Bone marrow (tissue), 2 donors: ENCODE measurements around the gene TP53BP2.
"Not testable (repeated sequence)": the region's sequence is repeated elsewhere in the genome, so short reads cannot be mapped to it uniquely, and the experiment has no call there.

Experiments
- DNase-seq, 2 donors: peaks; one replicate each; lab custom pipeline; 2025; lab: John Stamatoyannopoulos, UW

The TP53BP2 gene

DNA sequence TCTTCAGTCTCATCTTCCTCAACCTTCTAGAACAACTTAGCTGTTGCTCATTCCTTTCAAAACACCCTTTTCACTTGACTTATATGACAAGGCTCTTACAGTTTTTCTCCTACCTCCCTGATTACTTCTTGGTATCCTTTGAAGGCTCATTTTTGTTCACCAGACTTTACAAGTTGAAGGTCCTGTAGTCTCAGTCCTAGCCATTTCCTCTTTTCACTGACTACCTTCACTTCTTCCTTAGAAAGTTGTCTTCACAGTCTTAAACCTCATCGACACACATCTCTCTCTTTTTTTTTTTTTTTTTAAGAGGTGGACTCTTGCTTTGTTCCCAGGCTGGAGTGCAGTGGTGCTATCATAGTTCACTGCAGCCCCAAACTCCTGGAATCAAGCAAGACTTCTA is 6.6 kb upstream of the TP53BP2 start:
- no peak for DNase-seq

DNA sequence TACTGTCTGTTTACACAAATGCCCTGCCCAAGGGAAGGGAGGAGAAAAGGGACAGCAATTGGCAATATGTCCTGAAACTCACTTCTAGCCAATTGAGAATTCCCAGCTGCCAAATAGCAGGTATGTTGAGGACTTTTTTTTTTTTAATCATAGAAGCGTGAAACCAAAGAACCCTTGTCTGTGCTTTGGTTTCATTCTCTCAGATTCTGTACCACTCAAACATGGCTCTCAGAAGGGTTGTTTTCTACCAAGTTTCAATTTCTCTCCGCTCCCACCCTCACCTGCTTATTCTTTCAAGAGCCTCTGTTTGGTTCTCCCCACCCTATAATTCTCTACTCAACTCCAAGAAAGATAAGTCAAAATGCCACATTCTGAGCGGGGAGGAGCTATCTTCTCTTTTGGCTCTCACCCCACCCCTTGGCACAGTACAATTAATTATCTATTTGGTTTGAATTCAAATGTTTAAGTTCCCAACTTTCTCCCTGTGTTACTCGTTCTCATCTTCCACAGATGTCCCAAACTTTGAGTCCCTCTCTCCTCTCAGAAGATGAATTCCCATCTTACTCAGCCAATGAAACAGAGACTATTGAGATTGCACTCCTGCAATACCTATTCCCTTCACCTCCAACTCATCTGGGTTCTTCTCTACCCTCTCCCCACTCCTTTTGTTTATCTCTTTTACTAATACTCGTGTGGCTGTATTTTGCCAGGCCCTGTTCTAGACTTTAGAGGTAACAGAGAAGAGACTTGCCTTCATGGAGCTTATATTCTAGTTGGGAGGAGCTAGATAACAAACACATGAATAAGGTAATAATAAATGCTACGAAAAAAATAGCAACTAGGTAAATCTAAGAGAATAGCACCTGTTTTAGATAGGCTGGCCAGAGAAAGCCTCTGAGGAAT is 3.9 kb upstream of the TP53BP2 start:
- DNase-seq = no peak

DNA sequence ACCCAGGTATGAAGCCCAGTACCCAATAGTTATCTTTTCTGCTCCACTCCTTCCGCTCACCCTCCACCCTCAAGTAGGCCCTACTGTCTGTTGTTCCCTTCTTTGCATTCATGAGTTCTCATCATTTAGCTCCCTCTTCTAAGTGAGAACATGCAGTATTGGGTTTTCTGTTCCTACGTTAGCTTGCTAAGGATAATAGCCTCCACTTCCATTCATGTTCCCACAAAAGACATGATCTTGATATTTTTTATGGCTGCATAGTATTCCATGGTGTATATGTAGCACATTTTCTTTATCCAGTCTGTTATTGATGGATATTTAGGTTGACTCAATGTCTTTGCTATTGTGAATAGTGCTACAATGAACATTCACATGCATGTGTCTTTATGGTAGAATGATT is 2.8 kb upstream of the TP53BP2 start:
- no peak for DNase-seq

DNA sequence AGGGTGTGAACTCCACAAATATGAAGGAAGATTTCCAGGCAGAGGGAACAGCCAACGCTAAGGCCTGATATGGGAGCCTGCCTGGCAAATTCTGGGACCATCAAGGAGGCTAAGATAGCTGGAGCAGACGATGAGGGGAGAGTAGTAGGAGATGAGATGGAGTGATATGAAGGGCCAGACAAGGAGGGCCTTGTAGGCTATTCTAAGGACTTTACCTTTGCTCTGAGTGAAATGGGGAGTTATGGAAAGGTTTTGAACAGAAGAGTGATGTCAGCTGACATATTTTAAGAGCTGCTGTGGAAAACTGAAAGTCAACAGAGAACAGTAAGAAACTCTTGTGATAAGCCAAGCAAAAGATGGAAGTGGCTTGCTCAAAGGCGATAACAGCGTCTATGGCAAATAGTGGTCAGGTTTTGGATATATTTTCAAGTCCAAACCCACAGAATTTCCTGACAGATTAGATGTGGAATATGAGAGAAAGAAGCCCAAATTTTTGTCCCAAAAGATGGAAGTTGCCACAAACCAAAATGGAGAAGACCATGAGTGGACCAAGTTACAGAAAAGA is 2.1 kb upstream of the TP53BP2 start:
- no peak for DNase-seq

DNA sequence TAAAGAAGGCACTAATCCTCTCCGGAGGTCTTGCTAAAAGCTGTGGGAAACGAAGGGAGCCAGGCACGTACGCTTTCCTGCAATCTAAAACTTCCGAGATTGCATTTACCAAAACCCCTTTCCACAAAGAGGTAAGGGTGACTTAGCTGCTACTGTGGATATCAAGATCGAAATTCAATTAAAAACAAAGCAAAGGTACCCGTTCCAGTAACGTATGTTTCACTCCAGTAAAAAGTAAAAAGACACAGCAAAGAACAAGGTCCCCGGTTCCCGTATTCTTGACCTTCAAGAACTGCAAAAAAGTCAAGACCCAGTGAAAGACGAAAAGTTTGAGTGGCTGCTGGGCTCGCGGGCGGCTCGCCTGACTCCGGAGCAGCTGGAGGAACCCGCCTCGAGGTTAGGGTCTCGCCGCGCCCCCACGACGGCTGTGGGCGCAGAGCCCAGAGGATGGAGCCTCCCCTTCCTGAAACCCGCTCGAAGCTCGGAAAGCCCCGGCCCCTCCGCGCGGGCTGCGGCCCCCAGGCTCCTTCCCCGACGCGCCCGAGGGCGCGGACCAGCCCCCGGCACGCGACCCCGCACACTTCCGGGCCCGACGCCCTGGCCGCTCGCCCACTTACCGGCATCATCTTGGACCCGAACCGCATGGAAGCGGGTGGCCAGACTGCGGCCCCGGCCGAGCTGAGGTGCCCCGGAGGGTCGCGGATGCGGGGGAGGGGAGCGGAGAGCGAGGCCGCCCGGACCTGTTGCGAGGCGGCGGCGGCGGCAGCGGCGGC is 524 bp downstream of the TP53BP2 start:
- DNase-seq = peak in 1 of 2 donors; percentile 55

DNA sequence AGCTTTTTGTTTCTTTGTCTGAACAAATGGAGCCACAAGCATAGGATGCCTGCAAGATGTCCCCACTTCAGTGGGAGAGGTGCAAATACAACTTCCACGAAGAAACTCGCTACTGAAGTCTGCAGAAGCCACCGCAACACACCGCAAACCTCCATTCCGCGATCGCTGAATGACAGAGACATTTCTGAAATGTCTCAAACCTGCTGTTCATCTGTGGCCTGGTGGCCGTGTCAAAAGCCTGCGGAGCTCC is 1.0 kb downstream of the TP53BP2 start:
- DNase-seq = peak in 1 of 2 donors; percentile 26

DNA sequence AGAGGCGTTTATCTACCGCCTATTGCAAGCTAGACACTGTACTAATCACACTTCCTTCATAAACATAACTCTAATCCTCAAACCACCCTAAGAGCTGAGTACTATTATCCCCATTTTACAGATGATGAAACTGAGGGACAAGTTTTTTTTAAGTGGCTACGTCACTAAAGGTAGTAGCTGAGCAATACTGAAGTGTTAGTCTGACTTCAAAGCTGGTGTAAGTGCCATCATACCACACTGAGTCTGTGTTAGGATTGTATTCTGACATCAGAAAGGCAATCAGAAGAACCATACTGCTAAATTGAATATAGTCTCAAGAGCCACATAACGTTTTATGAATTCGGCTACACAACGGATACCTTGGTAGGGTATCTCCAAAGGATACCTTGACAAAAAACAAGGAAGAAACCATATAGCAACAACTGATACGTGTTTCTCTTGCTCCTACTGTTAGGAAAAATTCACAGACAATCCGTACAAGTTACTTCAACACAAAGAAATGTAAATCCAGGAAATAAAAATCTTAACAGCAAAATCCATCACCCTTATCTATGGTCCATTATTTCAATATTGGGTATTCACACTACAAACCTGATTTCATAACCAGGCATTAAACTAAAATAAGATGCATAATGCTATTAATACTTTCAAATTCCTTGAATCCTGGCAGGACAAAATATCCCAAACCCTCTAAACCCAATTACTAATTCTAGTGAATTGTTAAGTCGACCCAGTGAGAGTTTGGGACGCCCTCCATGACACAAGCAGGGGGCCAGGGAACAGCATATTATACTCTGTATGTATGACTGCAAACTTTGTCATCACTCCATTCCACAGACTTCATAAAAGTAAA is 1.6 kb downstream of the TP53BP2 start:
- no peak for DNase-seq

DNA sequence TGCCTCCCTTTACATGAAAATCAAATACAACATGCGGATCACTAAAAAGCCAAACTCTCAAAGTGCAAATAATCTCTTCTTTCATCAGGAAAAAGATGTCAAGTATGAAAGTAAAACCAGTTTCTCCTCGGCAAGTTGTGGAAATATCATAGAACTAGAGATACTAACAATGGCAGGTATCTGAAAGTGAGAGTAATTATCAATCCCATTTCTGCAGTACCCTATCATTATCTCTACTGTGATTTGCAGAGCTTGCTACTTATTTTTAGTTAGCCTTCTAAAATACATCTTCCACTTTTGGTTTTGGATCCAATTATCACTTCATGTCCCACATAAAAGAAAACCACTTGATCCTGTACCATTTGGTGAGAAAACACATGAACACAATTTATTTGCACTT is 3.0 kb downstream of the TP53BP2 start:
- no peak for DNase-seq

DNA sequence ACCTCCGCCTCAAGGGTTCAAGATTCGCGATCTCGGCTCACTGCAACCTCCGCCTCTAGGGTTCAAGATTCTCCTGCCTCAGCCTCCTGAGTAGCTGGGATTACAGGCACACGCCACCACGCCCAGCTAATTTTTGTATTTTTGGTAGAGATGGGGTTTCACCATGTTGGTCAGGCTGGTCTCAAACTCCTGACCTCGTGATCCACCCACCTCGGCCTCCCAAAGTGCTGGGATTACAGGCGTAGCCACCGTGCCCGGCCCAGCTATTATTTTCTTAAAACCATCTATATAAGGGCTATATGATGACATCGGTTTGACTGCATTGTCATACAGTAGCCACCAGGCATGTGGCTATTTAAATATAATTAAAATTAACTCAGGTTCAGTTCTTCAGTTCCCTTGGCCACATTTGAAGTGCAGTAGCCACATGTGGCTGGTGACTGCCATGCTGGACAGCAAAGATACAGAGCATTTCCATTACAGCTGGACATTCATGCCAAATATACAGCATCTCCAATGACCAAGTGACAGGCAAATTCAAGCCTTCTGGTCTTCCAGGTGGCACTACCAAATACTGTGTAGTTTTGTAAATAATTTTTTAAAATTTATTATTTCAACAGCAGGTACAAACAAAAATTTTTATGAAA is 3.6 kb downstream of the TP53BP2 start:
- DNase-seq = not testable (repeated sequence)

DNA sequence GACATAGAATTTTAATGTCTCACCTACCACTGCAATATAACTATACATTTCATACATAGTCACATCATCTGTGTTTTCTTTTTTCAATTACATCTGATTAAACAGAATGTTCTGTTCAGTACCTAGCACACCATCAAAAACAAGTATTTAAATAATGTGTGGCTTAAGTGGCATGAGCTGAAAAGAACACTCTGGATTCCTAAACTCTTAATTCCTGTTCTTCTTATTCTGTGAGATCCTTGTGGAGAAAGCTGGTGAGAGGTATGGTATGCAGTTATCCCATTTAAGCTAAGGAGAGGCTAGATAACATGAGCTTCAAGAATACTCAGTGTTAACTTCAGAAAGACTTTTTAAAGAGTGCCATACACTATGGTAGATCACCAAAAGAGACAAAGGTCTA is 5.5 kb downstream of the TP53BP2 start:
- DNase-seq = no peak

DNA sequence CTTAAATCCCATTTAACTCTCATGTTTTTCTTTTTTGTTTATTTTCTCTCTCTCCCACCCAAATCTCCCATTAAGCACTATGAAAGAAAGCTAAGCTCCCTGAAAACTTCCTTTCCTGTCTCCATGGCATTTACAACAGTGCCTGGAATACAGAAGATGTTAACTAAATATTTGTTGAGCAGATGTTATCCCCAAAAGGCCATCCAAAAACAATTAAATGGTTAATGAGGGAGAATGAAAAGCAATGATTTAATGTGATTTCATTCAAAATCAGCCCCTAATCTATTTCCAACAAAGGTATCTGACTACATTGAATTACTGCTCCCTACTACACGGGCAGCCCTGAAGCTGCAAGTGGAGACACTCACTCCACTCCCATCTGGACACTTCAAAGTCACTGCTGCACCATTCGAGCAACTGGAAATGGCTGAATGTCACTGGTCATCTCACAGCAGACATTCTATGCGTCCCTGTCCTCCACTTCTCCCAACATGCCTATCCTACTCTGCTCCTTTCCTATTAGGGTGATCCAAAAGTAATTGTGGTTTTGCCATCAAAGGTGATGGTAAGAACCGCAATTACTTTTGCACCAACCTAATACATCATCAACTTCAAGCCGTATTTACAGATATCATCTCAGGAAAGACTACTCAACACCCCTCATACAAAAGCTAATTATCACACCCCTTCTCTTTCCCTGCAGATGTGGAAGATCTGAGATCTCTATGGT is 7.5 kb downstream of the TP53BP2 start:
- no peak for DNase-seq

DNA sequence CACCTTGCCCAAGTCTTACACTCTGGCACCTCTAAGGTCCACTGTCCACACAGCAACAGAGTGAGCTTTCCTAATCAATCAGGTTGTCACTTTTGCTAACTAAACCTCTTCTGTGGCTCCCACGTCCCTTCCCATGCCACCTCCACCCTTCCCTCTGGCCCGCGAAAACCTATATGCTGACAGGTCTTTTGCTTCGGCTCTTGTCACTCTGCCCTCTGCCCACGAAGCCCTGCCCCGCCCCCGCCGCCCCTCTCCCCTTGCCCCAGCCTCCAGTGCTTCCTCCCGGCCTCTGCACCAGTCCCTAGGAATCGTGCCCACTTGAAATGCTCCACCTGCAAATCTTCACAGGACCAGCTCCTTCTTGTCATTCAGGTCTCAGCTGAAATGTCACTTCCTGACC is 8.1 kb downstream of the TP53BP2 start:
- no peak for DNase-seq

DNA sequence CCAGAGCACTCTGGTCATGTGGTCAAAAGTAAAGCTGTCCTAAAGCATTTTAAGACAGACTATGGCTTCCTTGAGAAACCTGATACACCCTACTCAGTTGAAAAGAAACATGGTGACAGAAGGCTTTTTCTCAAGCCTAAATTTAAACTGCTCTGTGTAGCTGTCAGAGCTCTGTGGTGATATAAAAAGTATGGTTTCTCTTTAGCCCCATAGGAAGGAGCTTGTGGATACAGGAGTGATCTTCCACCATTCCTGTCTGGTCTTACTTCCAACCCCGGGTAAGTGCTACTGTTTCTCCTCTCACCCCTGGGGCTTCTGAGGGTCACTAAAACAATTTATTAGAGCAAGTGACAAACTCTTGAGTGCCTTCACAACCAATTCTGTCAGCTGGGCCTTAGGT is 8.5 kb downstream of the TP53BP2 start:
- no peak for DNase-seq

DNA sequence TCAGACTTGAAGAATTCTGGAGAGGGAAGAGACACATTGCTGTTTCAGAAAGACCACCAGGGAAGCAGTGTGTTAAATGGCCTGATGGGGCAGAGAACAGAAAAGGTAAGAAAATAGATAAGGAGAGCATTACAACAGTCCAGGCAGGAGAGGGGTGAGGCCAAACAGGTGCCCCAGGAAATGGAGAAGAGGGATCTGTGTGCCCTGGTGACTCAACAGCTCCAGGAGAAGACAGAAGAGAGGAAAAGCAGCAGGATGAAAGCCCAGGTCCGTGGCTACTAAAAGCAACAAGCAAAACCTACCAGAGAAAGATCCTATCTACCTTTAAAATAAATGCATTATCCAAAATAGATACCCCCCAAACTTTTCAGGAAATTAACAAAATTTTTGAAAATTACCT is 9.2 kb downstream of the TP53BP2 start:
- no peak for DNase-seq

DNA sequence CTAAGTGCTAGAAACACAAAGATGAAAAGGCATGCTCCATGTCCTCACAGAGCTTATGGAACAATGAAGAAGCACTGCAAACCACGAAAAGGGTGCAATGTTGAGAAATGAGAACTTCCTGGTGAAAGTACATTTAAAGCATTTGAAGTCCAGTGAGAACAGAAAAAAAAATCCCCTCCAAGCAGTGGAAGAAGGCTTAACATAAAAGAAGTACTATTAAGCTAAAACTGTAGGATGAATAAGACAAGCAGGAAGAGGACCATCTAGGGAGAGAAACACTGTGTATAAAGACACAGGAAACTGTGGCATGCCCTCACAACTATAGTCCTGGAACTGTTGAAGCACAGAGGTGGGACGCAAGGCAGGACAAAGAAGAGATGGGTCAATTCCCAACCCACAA is 10.0 kb downstream of the TP53BP2 start:
- peak in 1 of 2 donors; percentile 38 for DNase-seq

DNA sequence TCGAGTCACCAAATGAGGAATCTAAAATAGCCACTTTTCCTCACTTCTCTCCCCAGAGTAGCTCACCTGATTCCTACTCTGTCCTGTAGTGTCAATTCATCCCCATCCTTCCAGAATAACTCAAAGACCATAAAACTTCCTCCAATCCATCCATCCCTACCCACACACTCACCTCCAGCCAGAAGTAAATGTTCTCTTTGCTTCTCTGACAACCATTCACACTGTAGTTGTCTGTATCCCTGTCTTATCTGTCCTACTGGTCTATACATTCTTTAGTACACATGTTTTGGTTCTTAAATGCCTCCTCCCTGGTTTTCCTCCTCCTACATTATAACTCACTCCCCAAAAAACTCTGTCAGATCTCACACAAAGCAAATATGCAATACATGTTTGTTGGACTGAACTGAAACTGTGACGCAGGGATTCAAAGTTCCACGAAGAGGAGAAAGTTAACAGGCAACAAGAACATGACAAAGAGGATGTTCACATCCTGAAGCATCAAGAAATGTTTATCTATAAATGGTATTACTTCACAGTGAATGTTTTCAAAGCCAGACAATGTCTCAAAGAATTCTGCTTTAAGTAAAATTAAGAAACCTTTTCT is 11.0 kb downstream of the TP53BP2 start:
- no peak for DNase-seq

DNA sequence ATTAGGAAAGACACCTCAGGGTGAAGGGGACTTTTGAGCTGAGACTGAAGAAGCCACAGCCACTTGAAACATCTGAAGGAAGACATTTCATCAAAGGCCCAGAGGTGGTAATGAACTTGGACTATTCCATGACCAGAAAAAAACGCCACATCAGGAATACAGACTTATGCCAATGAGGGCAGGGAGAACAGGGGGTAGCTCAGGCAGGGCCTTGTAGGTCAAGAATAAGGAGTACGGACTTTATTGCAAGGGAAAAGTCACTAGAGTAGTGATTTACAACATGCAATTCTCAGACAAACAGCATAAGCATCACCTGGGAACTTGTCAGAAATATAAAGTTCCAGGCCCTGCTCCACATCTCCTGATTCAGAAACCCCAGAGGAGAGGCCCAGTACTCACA is 11.8 kb downstream of the TP53BP2 start:
- no peak for DNase-seq

DNA sequence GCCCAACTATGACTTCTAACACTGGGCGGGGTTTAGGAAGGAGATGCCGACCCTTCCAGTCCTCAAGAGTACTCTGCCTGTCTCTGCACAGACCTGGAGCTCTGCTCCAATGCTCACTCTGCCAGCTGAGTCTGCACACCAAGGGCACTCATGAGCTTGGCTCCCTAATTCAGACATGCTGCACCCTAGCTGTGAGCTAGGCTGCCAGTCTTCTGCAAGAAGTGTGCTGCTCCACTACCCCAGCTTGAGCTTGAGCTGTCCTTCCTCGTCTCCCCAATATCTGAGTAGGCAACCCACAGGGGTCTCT is 13.2 kb downstream of the TP53BP2 start:
- no peak for DNase-seq

DNA sequence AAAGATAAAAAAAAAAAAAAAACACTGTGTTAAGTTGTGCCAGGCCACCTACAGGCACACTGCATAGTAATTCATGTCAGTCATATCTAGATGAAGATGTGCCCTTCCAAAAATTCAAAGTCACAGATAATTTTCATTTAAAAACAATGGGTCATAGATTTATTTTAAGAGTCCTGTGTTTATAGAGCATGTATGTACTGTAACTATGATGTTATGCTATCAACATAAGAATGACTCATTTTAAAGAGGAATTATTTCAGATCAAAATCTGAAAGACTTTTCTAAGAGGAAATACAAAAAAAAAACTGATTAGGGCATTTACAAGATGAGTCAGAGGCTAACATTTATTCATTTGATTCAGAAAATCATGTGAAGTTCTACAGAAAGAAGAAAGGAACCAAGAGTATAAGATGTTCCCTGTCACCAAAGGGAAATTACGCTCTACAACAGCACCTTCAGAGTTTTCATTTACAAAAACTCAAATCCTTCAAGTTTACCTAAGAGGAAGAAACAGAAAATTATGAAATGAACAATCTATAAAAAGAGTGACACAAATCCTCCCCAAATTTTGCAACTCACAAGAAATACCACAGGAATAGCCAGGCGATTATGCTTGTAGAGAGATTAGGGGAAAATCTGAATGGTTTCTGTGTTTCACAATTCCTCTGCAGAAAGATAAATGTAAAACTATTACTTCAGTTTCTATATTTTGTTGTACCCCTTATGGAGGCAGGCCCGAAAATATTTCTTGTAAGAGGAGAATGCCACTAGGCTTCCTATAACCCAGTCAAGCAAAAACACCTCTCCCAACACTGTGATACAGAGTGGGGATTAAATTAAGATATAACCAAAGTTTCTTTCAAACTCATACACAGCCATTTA is 13.8 kb downstream of the TP53BP2 start:
- DNase-seq = peak in 1 of 2 donors; percentile 79

DNA sequence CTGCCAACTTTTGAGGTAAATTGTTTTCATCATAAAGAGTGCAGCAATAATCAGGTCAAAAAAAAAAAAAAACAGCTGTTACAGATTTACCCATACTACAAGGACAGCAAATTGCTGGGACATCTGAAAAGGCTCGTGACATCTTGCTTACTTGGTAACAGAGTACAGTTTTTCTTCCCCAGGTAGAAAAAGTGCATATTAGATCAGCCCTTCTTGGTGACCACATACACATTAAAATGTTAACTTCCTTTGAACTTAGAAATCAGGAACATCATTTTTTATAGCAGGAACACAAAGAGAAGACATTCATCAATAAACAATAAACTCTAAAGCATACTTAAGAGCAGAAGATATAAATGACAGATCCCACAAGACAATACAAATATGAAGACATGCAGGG is 16.1 kb downstream of the TP53BP2 start:
- no peak for DNase-seq
